DND-41 (cell line): ENCODE data around the gene TMBIM1.

Experiments used
- CTCF ChIP-seq: IDR thresholded peaks from 2 replicates; pipeline ENCODE4 v1.5.1; 2012; ENCODE audit warnings: borderline replicate concordance, low read length, moderate library complexity, mild to moderate bottlenecking; ENCODE audit not compliant: poor library complexity, severe bottlenecking; ENCODE audit errors: extremely low read depth
- EZH2 ChIP-seq: IDR thresholded peaks from 3 replicates; pipeline ENCODE4 v1.6.1; 2012; ENCODE audit warnings: borderline replicate concordance, low read depth, mild to moderate bottlenecking, moderate library complexity, low read length, inconsistent platforms; ENCODE audit not compliant: severe bottlenecking

- TF ChIP-seq EZH2 (no peak), CTCF (no peak)
Observed at GRCh38 chr2:218235017-218235416, 57.3 kb downstream of the TMBIM1 start.
